Activated T-cell treated with anti-CD3 and anti-CD28 coated beads for 4 hours (primary cell): ENCODE data around the gene PAPPA.

Experiments
- DNase-seq: peaks from one replicate; pipeline ENCODE4 v3.0.0-alpha.2; 2020

The PAPPA gene

GRCh38 chr9:116430849-116431248 is 277.3 kb downstream of the PAPPA start:
- no peak for DNase-seq

DNA sequence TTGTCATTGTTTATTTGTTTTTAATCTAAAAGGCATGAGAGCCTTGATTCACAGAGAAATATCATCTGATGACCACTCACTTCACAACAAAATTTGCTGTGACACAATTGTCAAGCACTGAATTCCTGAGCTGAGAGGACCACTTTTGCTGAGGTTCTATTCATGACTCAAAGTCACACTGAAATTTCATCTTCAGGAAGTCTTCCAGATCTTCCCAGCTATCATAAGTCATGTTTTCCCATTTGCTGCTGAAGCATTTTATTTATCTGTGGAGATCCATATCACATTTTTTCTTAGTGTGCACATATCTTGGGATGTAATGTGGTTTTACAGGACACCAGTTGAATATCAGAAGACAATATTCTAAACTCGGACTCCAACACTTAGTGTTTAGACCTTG is 278.5 kb downstream of the PAPPA start:
- DNase-seq = no peak

DNA sequence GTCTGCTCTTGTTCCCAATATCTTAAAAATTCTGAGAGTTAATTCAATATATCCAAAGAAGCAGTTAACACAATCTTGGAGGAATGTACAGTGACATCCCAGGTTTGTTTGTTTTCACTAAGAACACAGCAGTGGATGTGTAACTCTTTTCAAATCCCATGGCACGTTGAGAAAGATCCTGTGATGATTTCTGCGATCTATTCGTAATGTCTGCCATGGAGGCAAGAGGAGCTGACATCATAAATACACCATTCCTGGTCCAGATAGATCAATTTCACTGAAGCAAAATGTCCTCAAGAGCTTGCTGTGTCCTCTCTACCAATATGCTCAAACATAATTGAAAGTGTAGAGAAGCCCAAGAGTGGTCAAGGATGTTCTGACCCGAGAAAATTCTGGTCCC is 280.7 kb downstream of the PAPPA start:
- DNase-seq = no peak

DNA sequence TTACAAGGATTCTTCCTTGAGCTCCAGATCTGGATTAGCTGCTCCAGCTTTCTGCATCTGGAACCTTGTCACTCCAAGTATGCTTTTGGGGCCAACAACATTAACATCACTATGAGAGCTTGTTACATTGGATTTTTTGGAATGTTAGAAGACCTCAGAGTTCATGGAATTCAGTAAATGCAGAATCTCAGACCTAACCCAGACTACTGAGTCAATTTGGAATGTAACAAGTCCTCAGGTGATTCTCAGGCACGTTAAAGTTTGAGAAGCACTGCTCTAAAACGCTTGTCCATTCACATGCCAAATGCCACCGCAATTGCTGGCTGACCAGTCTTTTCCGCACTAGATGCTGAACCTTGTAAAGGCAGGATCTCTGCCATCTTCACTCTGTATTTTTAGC is 282.1 kb downstream of the PAPPA start:
- DNase-seq = no peak

- DNase-seq = no peak
These were observed 282.5 kb downstream of the PAPPA start for GRCh38 chr9:116436121-116436520.

DNA sequence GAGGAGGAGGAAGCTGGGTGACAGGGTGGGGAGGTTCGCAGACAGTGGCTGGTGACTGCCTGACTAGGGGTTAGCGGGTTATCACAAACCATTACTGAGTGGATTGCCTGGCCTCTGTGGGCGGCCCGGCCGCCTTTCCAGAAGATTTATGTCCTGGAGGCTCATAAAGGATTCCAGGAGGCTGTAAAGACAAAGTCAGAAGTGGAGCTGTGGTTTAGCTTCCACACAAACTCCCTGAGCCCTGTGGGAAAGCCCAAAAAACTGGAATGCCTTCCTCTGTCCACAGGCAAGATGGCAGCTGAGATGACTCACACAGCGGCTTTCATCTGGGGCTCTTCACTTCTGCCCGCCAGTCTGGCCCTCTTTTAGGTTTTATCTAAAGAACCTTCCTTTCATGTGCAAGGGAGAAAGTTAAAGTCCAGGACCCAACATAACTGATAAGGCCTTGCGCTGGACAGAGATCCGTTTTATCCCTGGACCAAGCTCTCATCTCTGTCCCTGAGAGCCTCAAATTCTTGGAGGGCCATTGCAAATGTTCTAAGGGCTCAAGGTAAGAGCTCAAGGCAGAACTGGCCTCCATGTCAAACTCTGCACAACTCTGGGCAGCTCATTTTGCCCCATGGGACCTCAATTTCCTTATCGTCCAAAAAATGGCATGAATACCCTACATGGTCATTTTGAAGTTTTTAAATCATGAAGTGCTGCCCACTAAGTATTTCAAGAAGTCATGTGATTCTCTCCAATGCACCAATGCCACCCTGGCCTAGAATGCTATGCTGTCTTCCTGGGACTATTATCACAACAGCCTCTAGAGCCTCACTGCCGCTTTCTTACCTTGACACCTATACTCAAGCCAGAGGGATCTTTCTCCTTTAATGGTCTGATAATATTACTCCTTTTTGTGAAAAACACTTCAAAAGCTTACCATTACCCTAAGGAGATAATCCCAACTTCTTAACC is 284.1 kb downstream of the PAPPA start:
- no peak for DNase-seq

DNA sequence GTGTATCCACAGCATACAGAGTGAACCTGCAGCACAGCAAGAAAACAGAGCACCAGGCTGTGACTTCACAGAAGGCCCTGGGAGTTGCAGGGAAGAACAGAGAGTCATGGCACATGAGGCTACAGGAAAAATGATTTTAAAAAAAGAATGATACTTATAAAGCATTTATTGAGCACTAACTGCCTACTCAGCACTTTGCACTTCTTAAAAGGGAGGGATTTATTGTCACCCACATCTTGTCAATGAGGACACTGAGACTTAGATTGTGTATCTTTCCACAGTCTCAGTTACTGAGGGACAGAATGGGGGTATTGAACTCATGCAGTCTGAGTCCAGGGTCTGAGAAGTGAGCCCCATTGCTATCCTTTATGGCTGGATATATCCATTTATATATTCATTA is 288.9 kb downstream of the PAPPA start:
- DNase-seq = no peak

- no peak for DNase-seq
These were observed 294.3 kb downstream of the PAPPA start for GRCh38 chr9:116447934-116448333.

- no peak for DNase-seq
These were observed 294.8 kb downstream of the PAPPA start for GRCh38 chr9:116448431-116448830.

GRCh38 chr9:116449949-116450348 is 296.4 kb downstream of the PAPPA start:
- DNase-seq = no peak

DNA sequence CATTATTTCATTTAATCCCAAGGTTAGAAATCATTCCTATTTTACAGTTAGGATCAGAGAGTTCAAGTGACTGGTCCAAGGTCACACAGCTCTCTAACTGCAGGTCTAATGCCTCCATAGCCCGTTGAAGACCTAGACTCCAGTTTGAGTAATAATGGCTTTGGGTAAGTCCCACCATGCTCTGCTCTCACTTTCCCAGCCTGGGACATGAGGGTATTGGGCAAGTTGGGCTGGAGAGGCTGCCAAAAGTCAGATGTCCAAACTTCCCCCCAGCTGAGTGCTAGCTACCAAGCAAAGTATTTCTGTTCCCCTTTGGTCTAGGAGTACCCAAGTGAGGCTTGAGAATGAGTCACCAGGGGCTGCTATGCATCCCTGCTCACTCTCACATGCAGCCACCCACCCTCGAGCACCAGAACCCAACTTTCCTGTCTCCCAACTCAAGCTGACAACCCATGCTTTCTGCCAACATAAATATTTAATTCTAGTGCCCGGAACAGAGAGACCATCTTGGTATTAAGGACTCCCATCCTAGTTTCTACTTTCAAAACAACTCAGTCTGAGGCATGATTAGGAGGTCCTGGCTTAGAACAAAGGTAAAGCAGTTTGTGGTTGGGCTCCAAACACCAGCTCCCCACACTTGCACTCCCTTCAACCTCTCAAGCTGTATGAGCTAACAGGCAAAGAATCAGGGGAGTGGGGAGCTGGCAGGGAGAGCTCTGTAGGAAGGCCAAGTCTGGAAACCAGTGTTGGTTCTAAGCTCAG is 297.0 kb downstream of the PAPPA start:
- no peak for DNase-seq

DNA sequence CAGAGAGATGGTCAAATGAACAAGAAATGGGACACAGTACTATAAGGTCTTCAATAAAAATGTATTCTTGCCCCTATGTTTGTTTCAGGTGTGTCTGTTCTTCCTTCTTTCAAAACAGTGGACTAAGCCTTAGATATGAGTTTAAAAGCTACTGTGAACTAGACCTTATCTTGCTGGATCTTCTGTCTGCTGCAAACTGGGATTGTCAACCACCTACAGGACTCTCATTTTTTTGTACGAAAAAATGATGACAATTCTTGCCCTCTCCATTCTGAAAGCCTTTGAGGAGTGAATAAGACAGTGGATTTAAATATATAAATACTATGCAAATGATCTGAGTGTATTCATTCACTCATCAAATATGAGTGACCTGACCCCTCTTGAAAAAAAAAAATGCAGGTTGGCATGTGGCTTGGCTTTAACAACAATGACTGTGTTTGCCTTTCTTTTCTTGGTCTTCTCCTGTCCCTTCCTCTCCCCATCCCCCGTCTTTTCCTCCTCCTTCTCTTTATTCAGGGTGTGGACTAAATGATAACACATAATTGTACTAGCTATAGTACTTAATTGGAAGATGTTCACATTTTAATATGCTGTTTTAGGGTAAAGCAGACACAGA is 298.0 kb downstream of the PAPPA start:
- DNase-seq = no peak
